Neural cell (in vitro differentiated cells): ENCODE measurements around the gene LARP1. TPM values are rescaled to one million over a fixed set of nuclear protein-coding genes. Genes with fewer than 3 reads are reported as not detected.

Experiments used
- H2AFZ ChIP-seq: fragments of 200-600, 300-800 bp; sonication (generic), shearing (Covaris generic); 2 replicates; pipeline ENCODE4 v1.6.0; 2014; ENCODE audit warnings: low read depth, mild to moderate bottlenecking, antibody characterized with exemption, low read length, moderate library complexity
- H3F3A ChIP-seq: fragments of 200-600 bp; shearing (Covaris generic); 2 replicates; pipeline ENCODE4 v1.6.1; 2016; ENCODE audit warnings: mild to moderate bottlenecking, moderate library complexity, mixed read lengths, antibody characterized with exemption, low read length; ENCODE audit not compliant: insufficient read depth, poor library complexity, severe bottlenecking
- H3K27ac ChIP-seq: fragments of 200-600, 300-800 bp; sonication (generic), shearing (Covaris generic); 2 replicates; pipeline ENCODE4 v1.5.1; 2014; ENCODE audit warnings: mild to moderate bottlenecking, low read length, moderate library complexity
- H3K27me3 ChIP-seq: fragments of 300-800, 200-600 bp; sonication (generic), shearing (Covaris generic); 2 replicates; pipeline ENCODE4 v1.6.0; 2014; ENCODE audit warnings: mild to moderate bottlenecking, low read depth, low read length, moderate library complexity; ENCODE audit not compliant: insufficient read depth
- H3K36me3 ChIP-seq: fragments of 300-800, 200-600 bp; sonication (generic), shearing (Covaris generic); 2 replicates; pipeline ENCODE4 v1.5.1; 2014; ENCODE audit warnings: mild to moderate bottlenecking, antibody characterized with exemption, low read length, moderate library complexity; ENCODE audit not compliant: insufficient read depth
- H3K4me2 ChIP-seq: fragments of 300-800, 200-600 bp; sonication (generic), shearing (Covaris generic); 2 replicates; pipeline ENCODE4 v1.6.0; 2014; ENCODE audit warnings: mild to moderate bottlenecking, low read length
- H3K4me3 ChIP-seq: fragments of 300-800, 200-600 bp; sonication (generic), shearing (Covaris generic); 2 replicates; pipeline ENCODE4 v1.5.1; 2014; ENCODE audit warnings: mild to moderate bottlenecking, low read length, moderate library complexity
- H3K79me2 ChIP-seq: fragments of 200-600 bp; shearing (Covaris generic); replicated peaks from 2 replicates; pipeline ENCODE4 v1.6.0; 2014; ENCODE audit warnings: mild to moderate bottlenecking, low read length, moderate library complexity; ENCODE audit not compliant: insufficient read depth
- H3K9ac ChIP-seq: fragments of 300-800, 200-600 bp; sonication (generic), shearing (Covaris generic); 2 replicates; pipeline ENCODE4 v1.6.1; 2016; ENCODE audit warnings: mild to moderate bottlenecking, low read length, mixed read lengths
- H3K9me2 ChIP-seq: fragments of 200-600 bp; shearing (Covaris generic); 2 replicates; pipeline ENCODE4 v1.6.1; 2016; ENCODE audit warnings: mild to moderate bottlenecking, low read length, mixed read lengths; ENCODE audit not compliant: insufficient read depth
- H3K9me3 ChIP-seq: fragments of 200-600, 300-800 bp; sonication (generic), shearing (Covaris generic); 2 replicates; pipeline ENCODE4 v1.6.1; 2016; ENCODE audit warnings: mild to moderate bottlenecking, mixed run types, low read length, moderate library complexity, mixed read lengths
- H4K20me1 ChIP-seq: fragments of 200-600 bp; shearing (Covaris generic); 2 replicates; pipeline ENCODE4 v1.6.1; 2016; ENCODE audit warnings: mild to moderate bottlenecking, mixed run types; ENCODE audit not compliant: insufficient read depth
- CTCF ChIP-seq: fragments of 450-650 bp; IDR thresholded peaks from 2 replicates; pipeline ENCODE4 v1.5.1; 2014; ENCODE audit warnings: antibody characterized with exemption, mild to moderate bottlenecking, moderate library complexity; ENCODE audit not compliant: poor library complexity, severe bottlenecking
- EP300 ChIP-seq: fragments of 450-650 bp; conservative IDR thresholded peaks from 2 replicates; pipeline ENCODE4 v1.6.1; 2014; ENCODE audit warnings: antibody characterized with exemption, mild to moderate bottlenecking, moderate library complexity; ENCODE audit not compliant: poor library complexity, severe bottlenecking
- EZH2 ChIP-seq: fragments of 200-600, 300-800 bp; shearing (Covaris generic), sonication (generic); IDR thresholded peaks from 2 replicates; pipeline ENCODE4 v1.6.1; 2014; ENCODE audit warnings: antibody characterized with exemption, low read length, borderline replicate concordance, mild to moderate bottlenecking; ENCODE audit not compliant: insufficient read depth, poor library complexity, severe bottlenecking
- MXI1 ChIP-seq: fragments of 450-650 bp; conservative IDR thresholded peaks from 2 replicates; pipeline ENCODE4 v1.6.1; 2014; ENCODE audit warnings: antibody characterized with exemption, mild to moderate bottlenecking; ENCODE audit not compliant: poor library complexity, severe bottlenecking
- POLR2AphosphoS5 ChIP-seq: IDR thresholded peaks from 2 replicates; pipeline ENCODE4 v1.6.1; 2012
- RAD21 ChIP-seq: fragments of 450-650 bp; conservative IDR thresholded peaks from 2 replicates; pipeline ENCODE4 v1.6.1; 2014; ENCODE audit warnings: antibody characterized with exemption, mild to moderate bottlenecking, moderate library complexity
- REST ChIP-seq: IDR thresholded peaks from 2 replicates; pipeline ENCODE4 v1.6.1; 2012; ENCODE audit warnings: borderline replicate concordance
- SMC3 ChIP-seq: fragments of 450-650 bp; conservative IDR thresholded peaks from 2 replicates; pipeline ENCODE4 v1.6.1; 2014; ENCODE audit warnings: antibody characterized with exemption, mild to moderate bottlenecking, moderate library complexity; ENCODE audit not compliant: poor library complexity
- TAF1 ChIP-seq: IDR thresholded peaks from 2 replicates; pipeline ENCODE4 v1.6.1; 2012; ENCODE audit warnings: low read depth
- polyA plus RNA-seq: library from polyadenylated mRNA; depleted of rRNA; stranded (reverse); fragments of >200 nt; gene quantifications from 2 replicates; pipeline ENCODE4 v1.2.3, GENCODE V29; 2014

The LARP1 gene
- polyA plus RNA-seq, 1 donor from 2014 or later: 36.1 TPM

- Histone ChIP-seq H3K9me3 (no peaks in the 10 kb centered on the region), H3F3A (no peaks in the 10 kb centered on the region), H3K27me3 (no peaks in the 10 kb centered on the region), H3K4me3 (no peak overlapping the region), H3K36me3 (no peaks in the 10 kb centered on the region), H3K27ac (no peak overlapping the region), H3K9me2 (no peaks in the 10 kb centered on the region), H2AFZ (no peak overlapping the region), H4K20me1 (peaks cover 7% of the 10 kb centered on the region), H3K9ac (no peak overlapping the region), H3K4me2 (no peak overlapping the region), H3K79me2 (peaks cover 78% of the 10 kb centered on the region)
- TF ChIP-seq EP300 (no peak), CTCF (no peak), RAD21 (no peak), MXI1 (no peak), POLR2AphosphoS5 (no peak), SMC3 (no peak), EZH2 (no peak), TAF1 (no peak), REST (no peak)
Observed at GRCh38 chr5:154782326-154782725, 27.1 kb downstream of the LARP1 start.

- peaks cover 79% of the 10 kb centered on the region for H3K79me2 ChIP-seq
- H2AFZ ChIP-seq: no peak overlapping the region
- H4K20me1 ChIP-seq: peaks cover 7% of the 10 kb centered on the region
- H3K27me3 ChIP-seq: no peaks in the 10 kb centered on the region
- no peaks in the 10 kb centered on the region for H3K36me3 ChIP-seq
- no peak for TF ChIP-seq POLR2AphosphoS5
- no peak for TF ChIP-seq TAF1
- no peak for TF ChIP-seq RAD21
- TF ChIP-seq SMC3: no peak
- no peak for TF ChIP-seq EP300
- TF ChIP-seq EZH2: no peak
- no peak for TF ChIP-seq MXI1
- TF ChIP-seq CTCF: no peak
- TF ChIP-seq REST: no peak
- no peak overlapping the region for H3K27ac ChIP-seq
- no peak overlapping the region for H3K4me2 ChIP-seq
- H3K9ac ChIP-seq: no peak overlapping the region
- H3K9me3 ChIP-seq: no peaks in the 10 kb centered on the region
- no peaks in the 10 kb centered on the region for H3K9me2 ChIP-seq
- H3K4me3 ChIP-seq: no peak overlapping the region
- H3F3A ChIP-seq: no peaks in the 10 kb centered on the region
Observed at GRCh38 chr5:154782812-154783592, 27.8 kb downstream of the LARP1 start.
